IMR-90 (cell line): ENCODE measurements around the gene UGT3A1. TPM values are rescaled to one million over a fixed set of nuclear protein-coding genes. Genes with fewer than 3 reads are reported as not detected.

Source experiments
- ATAC-seq: fragments of 200-7000 bp; cut with Tn5 transposase; 2 replicates; pipeline ENCODE4 v1.9.1; 2020; ENCODE audit warnings: low read depth, mild to moderate bottlenecking, moderate library complexity
- BruUV-seq: library from RNA; stranded (reverse); fragments of 400-500 nt; replicated peaks from 2 replicates; lab custom pipeline; 2021; lab: Mats Ljungman, UMichigan
- CTCF ChIA-PET: fragments of 300-600 bp; formaldehyde crosslinking; extraction: SDS; loops from one replicate; lab custom pipeline; 2021; ENCODE audit warnings: antibody characterized with exemption; lab: Yijun Ruan, JAX
- POLR2A ChIA-PET: fragments of 300-600 bp; sonication (Branson Sonifier 250); formaldehyde crosslinking; loops from one replicate; lab custom pipeline; 2022; ENCODE audit warnings: antibody characterized with exemption; ENCODE audit not compliant: unreplicated experiment; lab: Charles Lee
- DNase-seq: peaks from one replicate; pipeline ENCODE4 v3.0.0; 2013
- H2AFZ ChIP-seq: replicated peaks from 2 replicates; pipeline ENCODE3; 2013; ENCODE audit warnings: low read length, mild to moderate bottlenecking; ENCODE audit not compliant: poor library complexity
- H2AK5ac ChIP-seq: 2 replicates; pipeline ENCODE4 v1.6.1; 2013; ENCODE audit warnings: low read depth, low read length, inconsistent platforms
- H2AK9ac ChIP-seq: replicated peaks from 2 replicates; pipeline ENCODE3; 2013; ENCODE audit warnings: mild to moderate bottlenecking, low read depth, low read length, moderate library complexity; ENCODE audit not compliant: poor library complexity
- H2BK120ac ChIP-seq: 2 replicates; pipeline ENCODE4 v1.6.1; 2013; ENCODE audit warnings: low read depth, low read length, inconsistent platforms
- H2BK15ac ChIP-seq: 3 replicates; pipeline ENCODE4 v1.6.1; 2013; ENCODE audit warnings: low read depth, low read length, inconsistent platforms
- H2BK20ac ChIP-seq: 2 replicates; pipeline ENCODE4 v1.6.1; 2013; ENCODE audit warnings: low read depth, mild to moderate bottlenecking, inconsistent platforms, low read length, moderate library complexity
- H2BK5ac ChIP-seq: 2 replicates; pipeline ENCODE4 v1.6.1; 2013; ENCODE audit warnings: mild to moderate bottlenecking, low read depth, low read length, inconsistent platforms; ENCODE audit not compliant: poor library complexity, severe bottlenecking
- H3K14ac ChIP-seq: replicated peaks from 2 replicates; pipeline ENCODE4 v1.6.1; 2013; ENCODE audit warnings: low read depth, low read length, inconsistent platforms
- H3K18ac ChIP-seq: 2 replicates; pipeline ENCODE4 v1.6.1; 2013; ENCODE audit warnings: low read depth, low read length, control low read depth
- H3K23ac ChIP-seq: 2 replicates; pipeline ENCODE4 v1.6.1; 2013; ENCODE audit warnings: low read depth, low read length, inconsistent platforms
- H3K27ac ChIP-seq: 2 replicates; pipeline ENCODE4 v1.5.1; 2013; ENCODE audit warnings: mild to moderate bottlenecking, control low read depth, low read length; ENCODE audit not compliant: insufficient read depth
- H3K27me3 ChIP-seq: 2 replicates; pipeline ENCODE4 v1.6.1; 2013; ENCODE audit warnings: low read length; ENCODE audit not compliant: control insufficient read depth, insufficient read depth
- H3K36me3 ChIP-seq: 2 replicates; pipeline ENCODE4 v1.6.1; 2013; ENCODE audit warnings: low read length, mixed read lengths; ENCODE audit not compliant: control insufficient read depth, insufficient read depth
- H3K4ac ChIP-seq: 2 replicates; pipeline ENCODE4 v1.6.1; 2013; ENCODE audit warnings: low read depth, low read length, inconsistent platforms
- H3K4me1 ChIP-seq: 2 replicates; pipeline ENCODE4 v1.6.1; 2013; ENCODE audit warnings: low read length, mixed read lengths; ENCODE audit not compliant: control insufficient read depth, insufficient read depth
- H3K4me2 ChIP-seq: 2 replicates; pipeline ENCODE4 v1.6.1; 2013; ENCODE audit warnings: low read depth, mild to moderate bottlenecking, control low read depth, low read length, moderate library complexity
- H3K4me3 ChIP-seq: 2 replicates; pipeline ENCODE4 v1.5.1; 2013; ENCODE audit warnings: low read depth, mild to moderate bottlenecking, control low read depth, low read length, moderate library complexity; ENCODE audit not compliant: insufficient read depth
- H3K56ac ChIP-seq: 2 replicates; pipeline ENCODE4 v1.6.1; 2013; ENCODE audit warnings: low read length, inconsistent platforms; ENCODE audit not compliant: insufficient read depth; ENCODE audit errors: extremely low read depth
- H3K79me1 ChIP-seq, 2 experiments: 2 replicates each; pipeline ENCODE4 v1.6.1; 2013; ENCODE audit warnings: low read length in 2 of 2, inconsistent platforms in 1 of 2, low read depth in 1 of 2
- H3K9ac ChIP-seq: 2 replicates; pipeline ENCODE4 v1.6.1; 2013; ENCODE audit warnings: low read depth, low read length, control low read depth
- H3K9me1 ChIP-seq: 2 replicates; pipeline ENCODE4 v1.6.1; 2013; ENCODE audit warnings: low read length, inconsistent platforms; ENCODE audit not compliant: insufficient read depth
- H3K9me3 ChIP-seq: 2 replicates; pipeline ENCODE4 v1.6.1; 2013; ENCODE audit warnings: low read length; ENCODE audit not compliant: control insufficient read depth, insufficient read depth
- H4K20me1 ChIP-seq: 2 replicates; pipeline ENCODE4 v1.6.1; 2013; ENCODE audit warnings: low read length, inconsistent platforms; ENCODE audit not compliant: insufficient read depth
- H4K5ac ChIP-seq: 2 replicates; pipeline ENCODE4 v1.6.1; 2013; ENCODE audit warnings: mild to moderate bottlenecking, low read depth, low read length, control low read depth
- H4K8ac ChIP-seq, 2 experiments: 2 replicates each; pipeline ENCODE4 v1.6.1; 2013; ENCODE audit warnings: low read depth in 2 of 2, low read length in 2 of 2, control low read depth in 1 of 2, inconsistent platforms in 1 of 2
- H4K91ac ChIP-seq: 2 replicates; pipeline ENCODE4 v1.6.1; 2013; ENCODE audit warnings: low read depth, low read length, inconsistent platforms; ENCODE audit not compliant: insufficient read depth
- CEBPB ChIP-seq: IDR thresholded peaks from 2 replicates; pipeline ENCODE4 v1.6.1; 2012; ENCODE audit warnings: low read depth, low read length, improper control_type of control experiment
- CHD1 ChIP-seq: IDR thresholded peaks from 2 replicates; pipeline ENCODE4 v1.6.1; 2012; ENCODE audit warnings: low read depth, low read length, improper control_type of control experiment
- MAFK ChIP-seq: IDR thresholded peaks from 2 replicates; pipeline ENCODE4 v1.6.1; 2012; ENCODE audit warnings: low read depth, low read length, improper control_type of control experiment
- MAZ ChIP-seq: IDR thresholded peaks from 2 replicates; pipeline ENCODE4 v1.6.1; 2012; ENCODE audit warnings: low read depth, mild to moderate bottlenecking, low read length, improper control_type of control experiment, moderate library complexity, borderline replicate concordance
- MXI1 ChIP-seq: IDR thresholded peaks from 2 replicates; pipeline ENCODE4 v1.6.1; 2012; ENCODE audit warnings: low read depth, mild to moderate bottlenecking, low read length, moderate library complexity, borderline replicate concordance
- NFE2L2 ChIP-seq: fragments of 150-350 bp; IDR thresholded peaks from 2 replicates; pipeline ENCODE4 v1.6.1; 2016; ENCODE audit warnings: low read depth, mild to moderate bottlenecking, low read length
- RAD21 ChIP-seq: IDR thresholded peaks from 2 replicates; pipeline ENCODE4 v1.6.1; 2012; ENCODE audit warnings: low read length, improper control_type of control experiment
- RFX5 ChIP-seq: IDR thresholded peaks from 2 replicates; pipeline ENCODE4 v1.8.0; 2012; ENCODE audit warnings: low read depth, mild to moderate bottlenecking, low read length, moderate library complexity
- SMC3 ChIP-seq: fragments of 150-350 bp; IDR thresholded peaks from 2 replicates; pipeline ENCODE4 v1.6.1; 2016; ENCODE audit warnings: low read depth, mild to moderate bottlenecking, antibody characterized with exemption, low read length, moderate library complexity
- WGBS, 2 experiments: methylation state at CpG; one replicate each; pipeline versions ENCODE4 v1.1.5 to v1.1.7; 2013; ENCODE audit warnings: missing lambda C conversion rate in 2 of 2; ENCODE audit not compliant: insufficient read length in 1 of 2; ENCODE audit errors: extremely low coverage in 2 of 2; 5-methylcytosine and 5-hydroxymethylcytosine counted together
- dilution Hi-C: fragments of 300-500 bp; cut with HindIII; formaldehyde crosslinking; loops from one replicate; pipeline ENCODE4 v1.14.3; 2018; ENCODE audit warnings: low sequenced_read_pairs; ENCODE audit not compliant: unreplicated experiment
- in situ Hi-C: fragments of 300-500 bp; cut with MboI; formaldehyde crosslinking; loops from 3 replicates; pipeline ENCODE4 v1.14.3; 2019; ENCODE audit warnings: low sequenced_read_pairs, inconsistent platforms, mixed read lengths
- intact Hi-C: fragments of 100-400 bp; cut with micrococcal nuclease; formaldehyde crosslinking; loops from 2 replicates; pipeline ENCODE4 v1.10.0; 2022
- polyA plus RNA-seq, 3 experiments: library from polyadenylated mRNA; depleted of rRNA; stranded (reverse); fragments of >200 nt; gene quantifications; 2 replicates each; pipeline ENCODE4 v1.2.3, GENCODE V29; 2012; ENCODE audit warnings: low replicate concordance in 1 of 3
- total RNA-seq: library from RNA; depleted of rRNA; stranded (reverse); fragments of >200 nt; gene quantifications from 2 replicates; pipeline ENCODE4 v1.2.3, GENCODE V29; 2012
- TF ChIP-seq, protein P1 (sequence below): fragments of 150-350 bp; IDR thresholded peaks from 2 replicates; pipeline ENCODE4 v1.6.1; 2016; ENCODE audit warnings: low read depth, mild to moderate bottlenecking, low read length, moderate library complexity, borderline replicate concordance
- TF ChIP-seq, protein P2 (sequence below): conservative IDR thresholded peaks from 2 replicates; pipeline ENCODE4 v1.5.1; 2012; ENCODE audit warnings: mild to moderate bottlenecking, low read depth, low read length, improper control_type of control experiment
- TF ChIP-seq, protein P3 (sequence below): fragments of 150-350 bp; IDR thresholded peaks from 2 replicates; pipeline ENCODE4 v1.6.1; 2017; ENCODE audit warnings: mild to moderate bottlenecking, antibody characterized with exemption, low read length, low read depth

UGT3A1 gene
- total and polyA plus RNA-seq, 2 of the 4 experiments (the other 2 are of a cell fraction): not detected

DNA sequence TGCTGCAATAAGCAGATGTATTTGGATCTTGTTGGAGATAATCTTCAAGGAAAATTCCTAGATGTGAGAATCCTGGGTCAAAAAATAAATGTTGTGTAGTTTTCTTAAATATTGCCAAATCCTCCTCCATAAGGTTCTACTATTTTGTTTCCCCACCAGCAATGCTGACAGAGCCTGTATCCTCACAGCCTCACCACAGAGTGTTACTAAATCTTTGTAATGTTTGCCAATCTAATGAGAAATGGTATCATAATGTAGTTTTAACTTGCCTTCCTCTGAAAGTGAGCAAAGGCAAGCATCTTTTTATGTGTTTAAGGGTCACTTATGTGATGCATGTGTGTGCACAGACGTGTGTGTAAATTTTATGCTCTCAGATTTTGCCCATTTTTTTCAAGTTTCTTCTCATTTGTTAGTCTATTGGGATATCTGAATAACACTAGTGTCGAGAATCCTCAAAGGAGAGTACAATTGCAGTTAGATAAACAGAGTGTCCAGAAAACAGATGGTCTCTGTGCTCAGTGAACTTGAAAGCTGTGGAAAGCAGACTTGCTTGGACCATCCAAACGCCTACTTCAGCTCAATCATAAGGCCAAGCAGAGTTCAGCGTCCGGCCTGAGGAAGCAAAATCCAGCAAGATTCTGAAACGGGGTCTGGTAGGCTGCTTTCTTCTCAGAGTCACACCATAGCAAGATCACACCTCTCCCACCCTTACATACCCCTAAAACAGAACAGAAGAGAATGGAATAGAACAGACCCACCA lies 35.7 kb upstream of the UGT3A1 start:
- Histone ChIP-seq H4K5ac (no peak overlapping the region), H2AK5ac (no peak overlapping the region), H2BK5ac (no peak overlapping the region), H3K14ac (no peak overlapping the region), H2AFZ (no peak overlapping the region), H3K9ac (no peak overlapping the region), H3K36me3 (no peaks in the 10 kb centered on the region), H3K4me1 (no peaks in the 10 kb centered on the region), H3K18ac (no peak overlapping the region), H2BK20ac (no peak overlapping the region), H3K9me1 (no peaks in the 10 kb centered on the region), H3K4me3 (no peak overlapping the region), H4K20me1 (no peaks in the 10 kb centered on the region), H3K4ac (no peak overlapping the region), H4K8ac (no peak overlapping the region), H3K23ac (no peak overlapping the region), H3K79me1 (no peaks in the 10 kb centered on the region), H3K27ac (no peak overlapping the region), H2AK9ac (no peak overlapping the region), H4K91ac (no peak overlapping the region), H3K4me2 (no peak overlapping the region), H2BK120ac (no peak overlapping the region), H3K27me3 (peaks cover 2% of the 10 kb centered on the region; the same call in 1 of the 2 replicates), H3K9me3 (no peaks in the 10 kb centered on the region), H2BK15ac (no peak overlapping the region), H3K56ac (no peak overlapping the region)
- DNase-seq: no peak
- intact Hi-C loops: no loop called here
- ATAC-seq: no peak
- CTCF ChIA-PET: interaction anchor here (0.6 kb wide), 1 partner anchor 292 kb away, joined by 3 read pairs; no protein-coding TSS in a partner anchor
- POLR2A ChIA-PET: no interaction called here
- TF ChIP-seq, protein P1, sequence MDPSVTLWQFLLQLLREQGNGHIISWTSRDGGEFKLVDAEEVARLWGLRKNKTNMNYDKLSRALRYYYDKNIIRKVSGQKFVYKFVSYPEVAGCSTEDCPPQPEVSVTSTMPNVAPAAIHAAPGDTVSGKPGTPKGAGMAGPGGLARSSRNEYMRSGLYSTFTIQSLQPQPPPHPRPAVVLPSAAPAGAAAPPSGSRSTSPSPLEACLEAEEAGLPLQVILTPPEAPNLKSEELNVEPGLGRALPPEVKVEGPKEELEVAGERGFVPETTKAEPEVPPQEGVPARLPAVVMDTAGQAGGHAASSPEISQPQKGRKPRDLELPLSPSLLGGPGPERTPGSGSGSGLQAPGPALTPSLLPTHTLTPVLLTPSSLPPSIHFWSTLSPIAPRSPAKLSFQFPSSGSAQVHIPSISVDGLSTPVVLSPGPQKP: no peak
- TF ChIP-seq MAFK: no peak
- no peak for TF ChIP-seq RFX5
- TF ChIP-seq, protein P2, sequence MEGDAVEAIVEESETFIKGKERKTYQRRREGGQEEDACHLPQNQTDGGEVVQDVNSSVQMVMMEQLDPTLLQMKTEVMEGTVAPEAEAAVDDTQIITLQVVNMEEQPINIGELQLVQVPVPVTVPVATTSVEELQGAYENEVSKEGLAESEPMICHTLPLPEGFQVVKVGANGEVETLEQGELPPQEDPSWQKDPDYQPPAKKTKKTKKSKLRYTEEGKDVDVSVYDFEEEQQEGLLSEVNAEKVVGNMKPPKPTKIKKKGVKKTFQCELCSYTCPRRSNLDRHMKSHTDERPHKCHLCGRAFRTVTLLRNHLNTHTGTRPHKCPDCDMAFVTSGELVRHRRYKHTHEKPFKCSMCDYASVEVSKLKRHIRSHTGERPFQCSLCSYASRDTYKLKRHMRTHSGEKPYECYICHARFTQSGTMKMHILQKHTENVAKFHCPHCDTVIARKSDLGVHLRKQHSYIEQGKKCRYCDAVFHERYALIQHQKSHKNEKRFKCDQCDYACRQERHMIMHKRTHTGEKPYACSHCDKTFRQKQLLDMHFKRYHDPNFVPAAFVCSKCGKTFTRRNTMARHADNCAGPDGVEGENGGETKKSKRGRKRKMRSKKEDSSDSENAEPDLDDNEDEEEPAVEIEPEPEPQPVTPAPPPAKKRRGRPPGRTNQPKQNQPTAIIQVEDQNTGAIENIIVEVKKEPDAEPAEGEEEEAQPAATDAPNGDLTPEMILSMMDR: no peak
- TF ChIP-seq NFE2L2: no peak
- no peak for TF ChIP-seq MAZ
- TF ChIP-seq RAD21: no peak
- no peak for TF ChIP-seq MXI1
- TF ChIP-seq, protein P3, sequence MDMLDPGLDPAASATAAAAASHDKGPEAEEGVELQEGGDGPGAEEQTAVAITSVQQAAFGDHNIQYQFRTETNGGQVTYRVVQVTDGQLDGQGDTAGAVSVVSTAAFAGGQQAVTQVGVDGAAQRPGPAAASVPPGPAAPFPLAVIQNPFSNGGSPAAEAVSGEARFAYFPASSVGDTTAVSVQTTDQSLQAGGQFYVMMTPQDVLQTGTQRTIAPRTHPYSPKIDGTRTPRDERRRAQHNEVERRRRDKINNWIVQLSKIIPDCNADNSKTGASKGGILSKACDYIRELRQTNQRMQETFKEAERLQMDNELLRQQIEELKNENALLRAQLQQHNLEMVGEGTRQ: no peak
- no peak for TF ChIP-seq CHD1
- no peak for TF ChIP-seq SMC3
- TF ChIP-seq CEBPB: no peak
- in situ Hi-C loops: no loop called here
- dilution Hi-C loops: no loop called here
- no TSS peak for BruUV-seq
- WGBS, 2 experiments: no CpG with 5 or more reads among the region's 6 CpGs
